ENCODE results near the gene SLC5A5.
"Not testable (repeated sequence)": the region's sequence is repeated elsewhere in the genome, so short reads cannot be mapped to it uniquely, and the experiment has no call there.

SLC5A5 gene

DNA sequence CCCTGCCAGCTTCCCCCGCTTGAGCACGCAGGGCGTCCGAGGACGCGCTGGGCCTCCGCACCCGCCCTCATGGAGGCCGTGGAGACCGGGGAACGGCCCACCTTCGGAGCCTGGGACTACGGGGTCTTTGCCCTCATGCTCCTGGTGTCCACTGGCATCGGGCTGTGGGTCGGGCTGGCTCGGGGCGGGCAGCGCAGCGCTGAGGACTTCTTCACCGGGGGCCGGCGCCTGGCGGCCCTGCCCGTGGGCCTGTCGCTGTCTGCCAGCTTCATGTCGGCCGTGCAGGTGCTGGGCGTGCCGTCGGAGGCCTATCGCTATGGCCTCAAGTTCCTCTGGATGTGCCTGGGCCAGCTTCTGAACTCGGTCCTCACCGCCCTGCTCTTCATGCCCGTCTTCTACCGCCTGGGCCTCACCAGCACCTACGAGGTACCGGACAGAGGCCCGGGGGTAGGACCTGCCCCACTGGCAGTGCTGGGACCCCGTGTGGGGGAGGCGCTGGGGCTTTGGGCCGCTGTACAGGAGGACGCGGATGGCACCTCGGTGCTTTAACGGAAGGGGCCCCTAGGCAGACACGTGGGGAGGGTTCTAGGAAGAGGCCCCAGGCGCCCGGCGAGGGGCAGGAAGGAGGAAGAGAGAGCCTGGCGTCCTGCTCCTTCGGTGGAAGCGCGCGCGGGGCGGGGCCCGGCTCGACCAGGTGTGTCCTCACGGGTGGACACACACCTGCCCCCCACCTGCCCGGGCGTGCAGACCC is 681 bp downstream of the SLC5A5 start:
- DNase-seq, result no peak

DNA sequence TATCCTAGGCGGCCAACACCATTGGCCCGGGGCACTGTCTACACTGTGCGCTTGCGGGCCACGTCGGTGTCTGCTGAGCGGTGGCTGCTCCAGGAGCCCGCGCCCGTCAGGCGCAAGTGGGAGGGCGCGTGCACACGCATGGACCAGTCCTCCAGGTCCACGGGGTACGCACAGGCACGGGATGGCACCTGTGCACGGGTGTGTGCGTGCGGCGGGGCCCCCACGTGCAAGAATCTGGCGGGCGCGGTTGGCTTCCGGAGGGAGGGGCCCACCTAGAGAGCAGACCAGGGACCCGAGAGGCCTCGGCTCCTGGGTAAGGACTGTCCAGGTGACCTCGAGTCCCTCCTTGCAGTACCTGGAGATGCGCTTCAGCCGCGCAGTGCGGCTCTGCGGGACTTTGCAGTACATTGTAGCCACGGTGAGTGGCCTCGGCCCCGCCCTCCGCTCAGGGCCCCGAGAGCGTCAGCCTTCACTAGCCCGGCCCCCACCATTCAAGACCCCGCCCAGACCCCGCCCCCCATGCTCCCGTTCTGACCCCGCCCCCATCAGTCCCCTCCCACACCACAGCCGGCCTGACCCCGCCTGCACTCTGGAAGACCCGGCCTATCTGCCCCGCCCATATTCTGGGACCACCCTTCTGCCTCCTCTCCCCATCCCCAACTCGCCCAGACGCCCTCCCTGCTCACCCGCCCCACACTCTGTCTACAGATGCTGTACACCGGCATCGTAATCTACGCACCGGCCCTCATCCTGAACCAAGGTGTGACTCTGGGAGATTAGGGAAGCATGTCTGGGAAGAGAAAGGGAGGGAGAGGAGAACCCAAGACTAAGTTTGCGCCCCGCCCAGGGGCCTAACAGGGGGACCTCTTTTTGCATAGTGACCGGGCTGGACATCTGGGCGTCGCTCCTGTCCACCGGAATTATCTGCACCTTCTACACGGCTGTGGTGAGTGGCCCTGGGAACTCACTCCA is 2.3 kb downstream of the SLC5A5 start:
- DNase-seq, result peak; percentile 69

- no peak for DNase-seq
These were observed 3.0 kb downstream of the SLC5A5 start for GRCh38 chr19:17874758-17875135.

DNA sequence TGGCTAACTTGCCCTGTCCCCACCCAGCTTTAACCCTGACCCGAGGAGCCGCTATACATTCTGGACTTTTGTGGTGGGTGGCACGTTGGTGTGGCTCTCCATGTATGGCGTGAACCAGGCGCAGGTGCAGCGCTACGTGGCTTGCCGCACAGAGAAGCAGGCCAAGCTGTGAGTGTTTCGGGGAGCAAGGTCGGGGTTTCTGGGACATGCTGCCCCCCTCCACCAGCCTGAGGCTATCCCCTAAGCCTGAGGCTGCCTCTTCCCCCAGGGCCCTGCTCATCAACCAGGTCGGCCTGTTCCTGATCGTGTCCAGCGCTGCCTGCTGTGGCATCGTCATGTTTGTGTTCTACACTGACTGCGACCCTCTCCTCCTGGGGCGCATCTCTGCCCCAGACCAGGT is 6.0 kb downstream of the SLC5A5 start:
- DNase-seq, result no peak

DNA sequence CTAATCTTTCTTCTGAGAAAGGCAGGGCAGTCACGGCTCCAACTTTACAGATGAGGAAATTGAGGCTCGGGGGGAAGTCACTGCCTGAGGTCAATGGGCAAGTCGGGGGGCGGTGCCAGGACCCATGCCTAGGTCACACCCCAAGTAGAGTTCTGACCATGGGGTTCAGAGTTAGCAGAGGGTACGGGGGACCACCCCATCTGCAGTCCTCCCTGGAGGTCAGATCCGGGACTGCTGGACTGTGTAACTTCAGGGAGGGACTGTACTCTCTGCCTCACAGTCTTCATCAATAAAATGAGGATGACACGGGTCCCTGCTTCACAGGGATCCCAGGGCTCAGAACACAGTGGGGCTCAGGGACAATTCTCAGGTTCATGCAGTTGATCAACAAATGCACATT is 7.7 kb downstream of the SLC5A5 start:
- DNase-seq, result no peak

- no peak for DNase-seq
These were observed 10.0 kb downstream of the SLC5A5 start for GRCh38 chr19:17881701-17882100.

DNA sequence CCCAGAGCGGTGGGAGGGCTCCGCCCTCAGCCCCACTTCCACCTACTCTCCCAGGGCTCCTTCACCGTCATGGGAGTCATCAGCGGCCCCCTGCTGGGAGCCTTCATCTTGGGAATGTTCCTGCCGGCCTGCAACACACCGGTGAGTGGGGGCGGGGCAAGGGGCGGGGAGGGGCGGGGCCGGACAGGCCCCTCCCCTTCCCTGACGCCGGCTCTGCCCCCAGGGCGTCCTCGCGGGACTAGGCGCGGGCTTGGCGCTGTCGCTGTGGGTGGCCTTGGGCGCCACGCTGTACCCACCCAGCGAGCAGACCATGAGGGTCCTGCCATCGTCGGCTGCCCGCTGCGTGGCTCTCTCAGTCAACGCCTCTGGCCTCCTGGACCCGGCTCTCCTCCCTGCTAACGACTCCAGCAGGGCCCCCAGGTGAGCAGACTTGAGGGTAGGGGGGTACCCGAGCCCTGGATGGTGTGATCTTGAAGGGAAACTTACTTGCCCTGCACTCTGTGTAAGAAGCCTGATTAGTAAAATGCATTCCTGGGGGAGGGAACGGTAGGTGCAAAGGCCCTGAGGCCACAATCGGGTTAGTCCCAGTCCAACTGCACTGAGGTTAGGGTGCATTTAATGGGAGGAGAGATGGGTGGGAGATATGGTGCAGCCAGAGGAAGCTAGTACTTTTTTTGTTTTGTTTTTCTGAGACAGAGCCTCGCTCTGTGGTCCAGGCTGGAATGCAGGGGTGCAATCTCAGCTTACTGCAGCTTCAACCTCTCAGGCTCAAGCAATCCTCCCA is 12.1 kb downstream of the SLC5A5 start:
- no peak for DNase-seq

DNA sequence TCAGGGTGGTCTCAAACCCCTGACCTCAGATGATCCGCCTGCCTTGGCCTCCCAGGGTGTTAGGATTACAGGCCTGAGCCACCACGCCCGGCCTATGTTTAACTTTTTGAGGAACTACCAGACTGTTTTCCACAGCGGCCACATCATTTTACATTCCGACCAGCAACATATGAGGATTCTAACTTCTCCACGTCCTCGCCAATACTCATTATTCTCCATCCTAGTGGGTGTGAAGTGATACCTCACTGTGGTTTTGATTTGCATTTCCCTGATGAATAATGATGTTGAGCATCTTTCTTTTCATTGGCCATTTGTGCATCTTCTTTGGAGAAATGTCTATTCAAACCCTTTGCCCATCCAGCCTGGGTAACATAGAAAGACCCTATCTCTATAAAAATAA is 14.8 kb downstream of the SLC5A5 start:
- DNase-seq, result no peak

GRCh38 chr19:17887221-17887620 is 15.5 kb downstream of the SLC5A5 start:
- not testable (repeated sequence) for DNase-seq

DNA sequence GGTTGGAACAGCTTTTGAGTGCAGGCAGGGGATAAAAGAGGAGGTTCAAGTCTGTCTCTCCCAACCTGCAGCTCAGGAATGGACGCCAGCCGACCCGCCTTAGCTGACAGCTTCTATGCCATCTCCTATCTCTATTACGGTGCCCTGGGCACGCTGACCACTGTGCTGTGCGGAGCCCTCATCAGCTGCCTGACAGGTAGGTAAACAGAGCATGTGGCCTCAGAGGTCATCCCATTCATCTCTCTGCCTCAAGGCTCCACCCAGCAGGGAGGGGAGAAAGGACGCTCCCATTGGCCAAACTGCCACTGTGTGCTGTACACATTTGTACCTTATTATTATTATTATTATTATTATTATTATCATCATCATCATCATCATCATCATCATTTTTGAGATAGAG is 16.5 kb downstream of the SLC5A5 start:
- DNase-seq, result no peak

DNA sequence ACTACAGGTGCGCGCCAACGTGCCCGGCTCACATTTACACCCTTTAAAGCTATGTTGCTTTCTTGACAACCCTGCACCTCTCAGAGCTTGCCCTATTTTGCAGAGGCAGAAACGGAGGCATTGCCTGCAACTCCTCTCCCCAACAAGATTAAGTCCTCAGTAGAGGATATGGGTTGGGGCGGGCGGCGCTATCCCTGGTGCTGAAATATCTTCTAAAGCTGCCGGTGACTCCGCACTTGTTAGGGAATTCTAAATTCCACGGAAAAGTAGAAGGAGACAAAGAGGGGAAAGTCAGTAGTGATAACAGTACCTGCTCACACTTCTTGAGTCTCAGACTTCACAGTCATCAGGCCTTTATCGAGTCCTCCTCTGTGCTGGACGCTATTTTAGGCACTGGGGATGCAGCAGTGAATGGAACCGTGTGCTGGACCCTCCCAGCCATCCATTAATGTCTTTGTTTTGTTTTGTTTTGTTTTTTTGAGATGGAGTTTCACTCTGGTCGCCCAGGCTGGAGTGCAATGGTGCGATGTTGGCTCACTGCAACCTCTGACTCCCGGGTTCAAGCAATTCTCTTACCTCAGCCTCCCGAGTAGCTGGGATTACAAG is 18.0 kb downstream of the SLC5A5 start:
- DNase-seq, result no peak

DNA sequence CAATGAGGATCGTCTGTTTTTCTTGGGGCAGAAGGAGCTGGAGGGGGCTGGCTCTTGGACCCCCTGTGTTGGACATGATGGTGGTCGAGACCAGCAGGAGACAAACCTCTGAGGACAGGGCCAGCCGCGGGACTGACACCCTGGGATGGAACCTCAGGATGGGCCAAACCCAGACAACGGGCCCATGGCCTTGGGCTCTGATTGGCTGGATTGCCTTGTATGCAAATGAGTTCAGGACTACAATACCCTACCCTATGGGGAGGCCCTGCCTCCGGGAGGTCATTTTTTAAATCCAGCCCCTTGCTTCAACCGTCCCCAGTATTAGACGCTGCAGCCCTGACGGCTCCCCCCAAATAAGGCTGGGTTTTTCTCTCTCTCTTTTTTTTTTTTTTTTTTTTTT is 22.0 kb downstream of the SLC5A5 start:
- no peak for DNase-seq

DNA sequence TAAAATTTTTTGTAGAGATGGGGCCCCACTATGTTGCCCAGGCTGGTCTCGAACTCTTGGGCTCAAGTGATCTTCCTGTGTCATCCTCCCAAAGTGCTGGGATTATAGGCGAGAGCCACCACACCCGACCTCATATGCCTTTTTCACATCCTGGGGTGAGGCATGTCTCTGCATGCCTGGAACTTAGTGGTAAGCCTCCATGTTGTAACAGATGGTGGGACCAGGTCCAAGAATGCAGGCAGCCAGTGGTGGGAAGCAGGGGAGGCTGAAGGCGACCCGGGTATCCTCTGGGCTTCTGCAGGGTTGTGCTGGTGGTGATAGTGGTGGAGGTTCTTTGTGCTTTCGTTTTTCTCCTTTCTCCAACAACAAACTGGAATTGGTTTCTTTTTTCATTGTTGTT is 31.0 kb downstream of the SLC5A5 start:
- no peak for DNase-seq

DNA sequence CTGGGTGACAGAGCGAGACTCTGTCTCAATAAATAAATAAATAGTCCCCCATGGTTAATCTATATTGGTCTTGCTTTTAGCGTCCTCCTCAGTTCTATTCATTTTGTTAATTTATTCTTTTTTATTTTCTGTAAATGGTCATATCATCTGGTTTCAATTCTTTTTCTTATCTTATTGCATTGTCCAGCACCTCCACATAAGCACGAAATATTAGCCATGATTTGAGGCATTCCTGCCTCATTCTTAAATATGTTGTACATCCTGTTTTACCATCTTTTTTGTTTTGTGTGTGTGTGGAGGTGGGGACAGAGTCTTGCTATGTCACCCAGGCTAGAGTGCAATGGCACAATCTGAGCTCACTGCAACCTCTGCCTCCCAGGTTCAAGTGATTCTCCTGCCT is 36.5 kb downstream of the SLC5A5 start:
- DNase-seq, result no peak

GRCh38 chr19:17909003-17909732 is 37.4 kb downstream of the SLC5A5 start:
- no peak for DNase-seq

DNA sequence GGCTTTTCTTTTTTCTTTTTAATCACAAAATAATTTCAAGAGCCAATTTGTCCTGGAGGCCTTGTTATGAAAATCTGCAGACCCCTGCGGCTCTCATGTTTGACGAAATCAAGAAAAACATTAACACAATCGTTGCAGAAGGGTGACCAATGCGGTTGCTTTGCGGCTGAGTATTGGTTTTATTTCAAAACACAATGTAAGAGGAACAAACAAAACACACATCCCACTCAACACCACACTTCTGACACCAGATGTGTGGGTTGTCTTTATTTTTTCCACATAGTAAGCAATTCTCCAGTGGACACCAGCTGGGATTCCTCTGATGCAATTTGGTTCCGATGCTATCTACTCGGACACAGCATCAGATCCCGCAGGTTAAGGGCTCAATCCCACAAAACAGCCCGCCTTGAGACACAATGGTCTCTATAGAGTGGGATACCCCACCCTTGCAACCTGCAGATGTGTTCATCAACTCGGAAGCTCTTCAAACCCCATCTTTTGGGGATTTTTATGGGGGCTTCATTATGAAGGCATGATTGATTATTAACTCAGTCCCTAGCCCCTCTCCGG is 39.1 kb downstream of the SLC5A5 start:
- no peak for DNase-seq

GRCh38 chr19:17915940-17916593 is 44.3 kb downstream of the SLC5A5 start:
- DNase-seq, result no peak

DNA sequence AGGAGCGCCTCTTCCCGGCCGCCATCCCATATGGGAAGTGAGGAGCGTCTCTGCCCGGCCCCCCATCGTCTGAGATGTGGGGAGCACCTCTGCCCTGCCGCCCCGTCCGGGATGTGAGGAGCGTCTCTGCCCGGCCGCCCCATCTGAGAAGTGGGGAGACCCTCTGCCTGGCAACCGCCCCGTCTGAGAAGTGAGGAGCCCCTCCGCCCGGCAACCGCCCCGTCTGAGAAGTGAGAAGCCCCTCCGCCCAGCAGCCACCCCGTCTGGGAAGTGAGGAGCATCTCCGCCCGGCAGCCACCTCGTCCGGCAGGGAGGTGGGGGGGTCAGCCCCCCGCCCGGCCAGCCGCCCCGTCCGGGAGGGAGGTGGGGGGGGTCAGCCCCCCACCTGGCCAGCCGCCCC is 46.4 kb downstream of the SLC5A5 start:
- not testable (repeated sequence) for DNase-seq

DNA sequence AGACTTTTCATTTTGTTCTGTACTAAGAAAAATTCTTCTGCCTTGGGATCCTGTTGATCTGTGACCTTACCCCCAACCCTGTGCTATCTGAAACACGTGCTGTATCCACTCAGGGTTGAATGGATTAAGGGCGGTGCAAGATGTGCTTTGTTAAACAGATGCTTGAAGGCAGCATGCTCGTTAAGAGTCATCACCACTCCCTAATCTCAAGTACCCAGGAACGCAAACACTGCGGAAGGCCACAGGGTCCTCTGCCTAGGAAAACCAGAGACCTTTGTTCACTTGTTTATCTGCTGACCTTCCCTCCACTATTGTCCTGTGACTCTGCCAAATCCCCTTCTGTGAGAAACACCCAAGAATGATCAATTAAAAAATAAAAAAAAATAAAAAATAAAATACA is 47.4 kb downstream of the SLC5A5 start:
- not testable (repeated sequence) for DNase-seq

DNA sequence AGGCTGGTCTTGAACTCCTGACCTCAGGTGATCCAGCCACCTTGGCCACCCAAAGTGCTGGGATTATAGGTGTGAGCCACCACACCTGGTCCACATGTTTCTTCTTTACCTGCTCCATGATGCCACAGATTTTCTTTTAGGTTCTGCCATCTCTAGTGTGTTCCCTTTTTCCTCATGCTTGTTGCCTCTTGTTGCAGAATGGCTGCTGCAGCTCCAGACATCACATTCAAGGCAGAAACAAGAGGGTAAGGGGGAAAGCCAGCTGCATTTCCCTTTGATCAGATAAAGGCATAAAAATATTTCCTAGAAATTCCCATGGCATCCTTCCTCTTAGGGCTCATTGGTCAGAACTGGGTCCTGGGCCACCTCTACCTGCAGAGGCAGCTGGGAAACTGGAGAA is 48.8 kb downstream of the SLC5A5 start:
- DNase-seq, result no peak

GRCh38 chr19:17922138-17922537 is 50.4 kb downstream of the SLC5A5 start:
- DNase-seq, result no peak

Measured in central memory CD4-positive, alpha-beta T cell (primary cell).